H1 (cell line): ENCODE results near the gene DNAH8. TPM values are rescaled to one million over a fixed set of nuclear protein-coding genes. Genes with fewer than 3 reads are reported as not detected.

Experiments used
- CTCF ChIA-PET: fragments of 300-600 bp; sonication (Branson Sonifier 250); formaldehyde crosslinking; loops from one replicate; lab custom pipeline; 2021; ENCODE audit not compliant: partially characterized antibody; lab: Charles Lee
- POLR2A ChIA-PET: fragments of 300-600 bp; sonication (Branson Sonifier 250); formaldehyde crosslinking; loops from one replicate; lab custom pipeline; 2021; ENCODE audit warnings: inconsistent platforms; ENCODE audit not compliant: partially characterized antibody; lab: Charles Lee
- DNase-seq, 2 experiments: peaks; one replicate each; pipeline versions ENCODE4 v3.0.0 to v3.0.0-alpha.2; 2010 to 2022; ENCODE audit warnings: low spot score in 2 of 2, low read depth in 1 of 2, mixed read lengths in 1 of 2
- FAIRE-seq: peaks from 2 replicates; lab custom pipeline; 2011; peaks lifted over from hg19 to GRCh38; lab: Jason Lieb, UNC
- H2AFZ ChIP-seq: 2 replicates; pipeline ENCODE4 v1.8.1; 2012; ENCODE audit warnings: low read length, inconsistent platforms
- H2AK5ac ChIP-seq: 2 replicates; pipeline ENCODE4 v1.6.1; 2013; ENCODE audit warnings: low read depth, low read length
- H2BK120ac ChIP-seq: replicated peaks from 2 replicates; pipeline ENCODE3; 2013; ENCODE audit warnings: low read depth, low read length, inconsistent platforms
- H2BK12ac ChIP-seq: 2 replicates; pipeline ENCODE4 v1.6.1; 2013; ENCODE audit warnings: low read depth, low read length
- H2BK15ac ChIP-seq: 2 replicates; pipeline ENCODE4 v1.6.1; 2013; ENCODE audit warnings: low read length
- H2BK20ac ChIP-seq: 2 replicates; pipeline ENCODE4 v1.6.1; 2013; ENCODE audit warnings: low read length
- H2BK5ac ChIP-seq: 2 replicates; pipeline ENCODE4 v1.6.1; 2013; ENCODE audit warnings: low read depth, low read length
- H3K14ac ChIP-seq: 2 replicates; pipeline ENCODE4 v1.6.1; 2013; ENCODE audit warnings: inconsistent platforms; ENCODE audit not compliant: insufficient read length
- H3K18ac ChIP-seq: 2 replicates; pipeline ENCODE4 v1.6.1; 2013; ENCODE audit warnings: low read length; ENCODE audit errors: extremely low read depth
- H3K23ac ChIP-seq: 2 replicates; pipeline ENCODE4 v1.6.1; 2013; ENCODE audit warnings: inconsistent platforms; ENCODE audit not compliant: insufficient read length
- H3K23me2 ChIP-seq: 2 replicates; pipeline ENCODE4 v1.6.1; 2013; ENCODE audit warnings: low read depth, low read length
- H3K27ac ChIP-seq: 2 replicates; pipeline ENCODE4 v1.6.1; 2011; ENCODE audit warnings: low read depth, low read length, inconsistent platforms
- H3K27me3 ChIP-seq, 4 experiments: replicated peaks in 1 of 4; 1 replicate in 1 of 4; 2 replicates in 3 of 4; pipeline versions ENCODE4 v1.6.1 to v1.8.1; 2011 to 2013; ENCODE audit warnings: low read length in 3 of 4, mild to moderate bottlenecking in 3 of 4, inconsistent platforms in 2 of 4, mixed read lengths in 2 of 4, moderate library complexity in 1 of 4; ENCODE audit not compliant: control insufficient read depth in 3 of 4, insufficient read depth in 3 of 4; ENCODE audit errors: extremely low read depth in 1 of 4
- H3K36me3 ChIP-seq, 4 experiments: 2 replicates each; pipeline versions ENCODE4 v1.6.1 to v1.8.1; 2011 to 2013; ENCODE audit warnings: mild to moderate bottlenecking in 4 of 4, low read length in 3 of 4, moderate library complexity in 2 of 4, control low read depth in 1 of 4, inconsistent platforms in 1 of 4; ENCODE audit not compliant: insufficient read depth in 4 of 4, control insufficient read depth in 2 of 4
- H3K4ac ChIP-seq: replicated peaks from 2 replicates; pipeline ENCODE3; 2013; ENCODE audit warnings: low read length, low read depth, mixed read lengths, inconsistent platforms; ENCODE audit not compliant: insufficient read length
- H3K4me1 ChIP-seq, 4 experiments: replicated peaks in 1 of 4; 1 replicate in 1 of 4; 2 replicates in 3 of 4; pipeline versions ENCODE4 v1.6.1 to v1.8.1; 2011 to 2013; ENCODE audit warnings: low read length in 3 of 4, inconsistent platforms in 2 of 4, mixed read lengths in 1 of 4; ENCODE audit not compliant: insufficient read depth in 4 of 4, control insufficient read depth in 3 of 4
- H3K4me2 ChIP-seq, 2 experiments: 2 replicates each; pipeline versions ENCODE4 v1.6.1 to v1.8.1; 2011 to 2013; ENCODE audit warnings: low read depth in 2 of 2, low read length in 2 of 2, control low read depth in 1 of 2, inconsistent platforms in 1 of 2, mild to moderate bottlenecking in 1 of 2; ENCODE audit not compliant: insufficient read depth in 1 of 2
- H3K4me3 ChIP-seq, 4 experiments: fragments of 200-600, 300-600 bp in 1 of 4; sonication (generic), shearing (Covaris generic), sonication (Bioruptor Twin) in 1 of 4; 2 replicates each; pipeline versions ENCODE4 v1.5.1 to v1.8.1; 2011 to 2016; ENCODE audit warnings: low read length in 4 of 4, low read depth in 3 of 4, control low read depth in 2 of 4, inconsistent platforms in 2 of 4, mild to moderate bottlenecking in 2 of 4, mixed read lengths in 1 of 4, moderate library complexity in 1 of 4; ENCODE audit not compliant: insufficient read depth in 2 of 4; ENCODE audit errors: extremely low read depth in 1 of 4
- H3K56ac ChIP-seq: replicated peaks from 2 replicates; pipeline ENCODE3; 2013; ENCODE audit warnings: low read depth, mild to moderate bottlenecking, mixed read lengths, low read length, inconsistent platforms; ENCODE audit not compliant: insufficient read length
- H3K79me1 ChIP-seq: 2 replicates; pipeline ENCODE4 v1.6.1; 2013; ENCODE audit warnings: low read depth, low read length, control low read depth
- H3K79me2 ChIP-seq, 2 experiments: 2 replicates each; pipeline versions ENCODE4 v1.6.1 to v1.8.1; 2012 to 2013; ENCODE audit warnings: low read length in 2 of 2, mild to moderate bottlenecking in 2 of 2, inconsistent platforms in 1 of 2; ENCODE audit not compliant: insufficient read depth in 2 of 2, control insufficient read depth in 1 of 2
- H3K9ac ChIP-seq, 4 experiments: replicated peaks in 1 of 4; 1 replicate in 1 of 4; 2 replicates in 3 of 4; pipeline versions ENCODE4 v1.6.1 to v1.8.1; 2011 to 2013; ENCODE audit warnings: low read depth in 3 of 4, low read length in 3 of 4, control low read depth in 2 of 4, mild to moderate bottlenecking in 2 of 4, moderate library complexity in 2 of 4, inconsistent platforms in 1 of 4; ENCODE audit errors: extremely low read depth in 1 of 4
- H3K9me3 ChIP-seq, 2 experiments: 2 replicates each; pipeline versions ENCODE4 v1.6.1 to v1.8.1; 2012 to 2013; ENCODE audit warnings: mild to moderate bottlenecking in 2 of 2, moderate library complexity in 2 of 2, control low read depth in 1 of 2, inconsistent platforms in 1 of 2, low read depth in 1 of 2, low read length in 1 of 2, mixed read lengths in 1 of 2; ENCODE audit not compliant: insufficient read depth in 2 of 2
- H4K20me1 ChIP-seq, 2 experiments: replicated peaks in 1 of 2; 2 replicates each; pipeline versions ENCODE3 to v1.8.1; 2011 to 2013; ENCODE audit warnings: inconsistent platforms in 2 of 2, low read length in 2 of 2, mild to moderate bottlenecking in 1 of 2; ENCODE audit not compliant: insufficient read depth in 2 of 2, control insufficient read depth in 1 of 2
- H4K5ac ChIP-seq: 2 replicates; pipeline ENCODE4 v1.6.1; 2013; ENCODE audit warnings: low read length, low read depth, mixed read lengths, inconsistent platforms; ENCODE audit not compliant: insufficient read length
- H4K8ac ChIP-seq: 2 replicates; pipeline ENCODE4 v1.8.0; 2013; ENCODE audit warnings: mild to moderate bottlenecking, moderate library complexity, low read length, inconsistent platforms; ENCODE audit not compliant: insufficient read depth; ENCODE audit errors: extremely low read depth
- H4K91ac ChIP-seq: replicated peaks from 2 replicates; pipeline ENCODE3; 2013; ENCODE audit warnings: low read length, mixed read lengths, inconsistent platforms; ENCODE audit not compliant: insufficient read length
- JUND ChIP-seq: IDR thresholded peaks from 2 replicates; pipeline ENCODE4 v1.6.1; 2011; ENCODE audit warnings: mild to moderate bottlenecking, improper control_type of control experiment, low read length
- POLR2AphosphoS5 ChIP-seq: IDR thresholded peaks from 2 replicates; pipeline ENCODE4 v1.6.1; 2011; ENCODE audit warnings: low read depth, low read length
- TEAD4 ChIP-seq: IDR thresholded peaks from 2 replicates; pipeline ENCODE4 v1.6.1; 2012; ENCODE audit warnings: low read depth, low read length, inconsistent platforms, mixed read lengths
- WGBS, 2 experiments: shearing (Covaris generic) in 1 of 2; methylation state at CpG; one replicate each; pipeline versions ENCODE4 v1.1.6 to v1.1.7; 2013 to 2015; ENCODE audit warnings: low lambda C conversion rate in 2 of 2, mixed read lengths in 2 of 2, inconsistent platforms in 1 of 2, low coverage in 1 of 2, missing lambda C conversion rate in 1 of 2; ENCODE audit not compliant: insufficient replicate concordance in 2 of 2, insufficient coverage in 1 of 2, insufficient read length in 1 of 2; ENCODE audit errors: extremely low coverage in 1 of 2, missing lambda C conversion rate in 1 of 2; 5-methylcytosine and 5-hydroxymethylcytosine counted together
- polyA plus RNA-seq, 7 experiments: library from polyadenylated mRNA; depleted of rRNA in 3 of 7; stranded (reverse) in 5 of 7; unstranded in 2 of 7; fragments of >200 nt in 5 of 7; fragments of 200-250 nt in 2 of 7; gene quantifications; 1 replicate in 5 of 7; 2 replicates in 1 of 7; 4 replicates in 1 of 7; pipeline versions ENCODE4 v1.2.1 to v1.2.3, GENCODE V29; 2011 to 2013; ENCODE audit warnings: missing spikeins in 2 of 7, mixed read lengths in 2 of 7
- total RNA-seq: library from RNA; stranded (reverse); fragmentation: NEBNext Ultra II Directional; extraction: Animal tissue kit (Norgen Biotek cat#: 25700); gene quantifications from 2 replicates; pipeline ENCODE4 v1.2.1, GENCODE V29; 2021

DNAH8 gene
- total and polyA plus RNA-seq, 2 of the 8 experiments (the other 6 are each of a cell fraction or from before 2014, with no cell fraction given) = under 0.01 TPM; not detected in 1

DNA sequence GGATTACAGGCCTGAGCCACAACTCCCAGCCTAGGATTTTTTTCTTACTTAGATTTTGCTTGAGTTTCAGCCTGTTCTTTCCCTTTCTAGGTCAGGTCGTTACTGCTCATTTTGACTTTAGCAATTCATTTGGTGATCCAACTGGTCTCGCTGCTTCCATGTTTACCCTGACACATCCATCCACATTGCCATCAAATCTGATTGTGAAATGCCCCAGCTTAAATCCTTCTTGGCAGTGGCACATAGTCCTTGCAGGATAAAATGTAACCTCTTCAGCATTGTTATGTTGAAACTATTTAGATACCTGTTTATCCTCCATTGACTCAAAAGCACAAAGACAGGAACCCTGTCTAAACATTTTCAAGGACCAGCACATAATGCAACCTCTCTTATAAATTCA is 77.2 kb downstream of the DNAH8 start:
- DNase-seq = no peak
- no peak overlapping the region for H3K9ac ChIP-seq
- no peak overlapping the region for H3K4me2 ChIP-seq
- H4K91ac ChIP-seq = no peak overlapping the region
- 92% methylated on average over 2 of the region's 2 CpGs; no CpG with 5 or more reads in 1 of the 2 experiments for WGBS, 2 experiments
- H2BK120ac ChIP-seq = no peak overlapping the region
- H2BK20ac ChIP-seq = no peak overlapping the region
- no peaks in the 10 kb centered on the region for H3K27me3 ChIP-seq
- H3K4me1 ChIP-seq = no peaks in the 10 kb centered on the region; a peak in 1 of 7 replicates
- no peaks in the 10 kb centered on the region for H4K20me1 ChIP-seq
- H3K23ac ChIP-seq = no peak overlapping the region
- no peak overlapping the region for H3K27ac ChIP-seq
- no peak overlapping the region for H2BK15ac ChIP-seq
- no peak overlapping the region for H2BK5ac ChIP-seq
- no peaks in the 10 kb centered on the region for H3K36me3 ChIP-seq
- H3K9me3 ChIP-seq = no peaks in the 10 kb centered on the region
- no peak overlapping the region for H2AFZ ChIP-seq
- H3K4ac ChIP-seq = no peak overlapping the region
- no peak overlapping the region for H3K14ac ChIP-seq
- no peak overlapping the region for H4K5ac ChIP-seq
- TF ChIP-seq JUND (no peak), TEAD4 (no peak), POLR2AphosphoS5 (no peak)
- TF ChIP-seq, all 59 proteins: peak for 0
- Histone ChIP-seq H2AK5ac (no peak overlapping the region), H3K79me2 (no peaks in the 10 kb centered on the region), H3K79me1 (no peaks in the 10 kb centered on the region), H4K8ac (no peak overlapping the region), H2BK12ac (no peak overlapping the region), H3K18ac (no peak overlapping the region), H3K56ac (no peak overlapping the region), H3K4me3 (no peak overlapping the region), H3K23me2 (no peaks in the 10 kb centered on the region)
- POLR2A ChIA-PET = no interaction called here
- CTCF ChIA-PET = interaction anchor here (1.3 to 2.5 kb wide), 2 partner anchors 12 to 19 kb away, joined by 4 to 13 read pairs; no protein-coding TSS in a partner anchor
- FAIRE-seq = no peak
